K562 (cell line): ENCODE data around the gene DCP2. TPM values are rescaled to one million over a fixed set of nuclear protein-coding genes. Genes with fewer than 3 reads are reported as not detected.

Experiments
- ARID2 ChIP-seq: fragments of 450-650 bp; IDR thresholded peaks from 2 replicates; pipeline ENCODE4 v1.6.1; 2017; ENCODE audit warnings: antibody characterized with exemption, mild to moderate bottlenecking
- ASH1L ChIP-seq: fragments of 450-650 bp; IDR thresholded peaks from 2 replicates; pipeline ENCODE4 v1.6.1; 2018; ENCODE audit warnings: borderline replicate concordance, mild to moderate bottlenecking, low read depth; ENCODE audit not compliant: partially characterized antibody
- CAMTA2 ChIP-seq: fragments of 250-450 bp; sonication (Bioruptor Pico); conservative IDR thresholded peaks from 2 replicates; pipeline ENCODE4 v1.5.1; 2022
- CCNT2 ChIP-seq: IDR thresholded peaks from 2 replicates; pipeline ENCODE4 v1.6.1; 2011; ENCODE audit warnings: borderline replicate concordance, low read depth, mild to moderate bottlenecking, moderate library complexity, mixed read lengths, low read length; ENCODE audit not compliant: insufficient read length; ENCODE audit errors: extremely low read depth
- ETV1 ChIP-seq: fragments of 450-650 bp; conservative IDR thresholded peaks from 2 replicates; pipeline ENCODE4 v1.6.1; 2016; ENCODE audit warnings: missing genetic modification characterization, control low read depth, low read depth, missing compliant biosample characterization
- HBP1 ChIP-seq: fragments of 450-650 bp; formaldehyde crosslinking; IDR thresholded peaks from 2 replicates; pipeline ENCODE4 v1.4.0; 2022; ENCODE audit warnings: missing genetic modification characterization
- HDAC1 ChIP-seq, 2 experiments: fragments of 450-650 bp; IDR thresholded peaks; 2 replicates each; pipeline ENCODE4 v1.6.1; 2016 to 2017; ENCODE audit warnings: inconsistent platforms in 1 of 2, mild to moderate bottlenecking in 1 of 2, moderate library complexity in 1 of 2
- HSF4 ChIP-seq: fragments of 250-450 bp; sonication (Bioruptor Pico); IDR thresholded peaks from 2 replicates; pipeline ENCODE4 v2.1.2; 2022; ENCODE audit warnings: mild to moderate bottlenecking, moderate library complexity, borderline replicate concordance
- MIER1 ChIP-seq: fragments of 450-650 bp; IDR thresholded peaks from 2 replicates; pipeline ENCODE4 v1.6.1; 2016; ENCODE audit warnings: antibody characterized with exemption, mild to moderate bottlenecking, low read depth
- NCOA1 ChIP-seq: fragments of 450-650 bp; IDR thresholded peaks from 2 replicates; pipeline ENCODE4 v1.6.1; 2016; ENCODE audit warnings: low read depth
- NEUROD1 ChIP-seq: fragments of 150-350 bp; IDR thresholded peaks from 2 replicates; pipeline ENCODE4 v1.6.1; 2014; ENCODE audit warnings: borderline replicate concordance, low read length, low read depth; ENCODE audit not compliant: partially characterized antibody
- NR2C2 ChIP-seq, 2 experiments: fragments of 200-800 bp in 1 of 2; sonication (Bioruptor generic) in 1 of 2; sonication (generic) in 1 of 2; formaldehyde crosslinking in 1 of 2; IDR thresholded peaks; 2 replicates each; pipeline versions ENCODE4 v1.6.1 to v1.8.0; 2016 to 2022; ENCODE audit warnings: mild to moderate bottlenecking in 1 of 2, missing compliant biosample characterization in 1 of 2, missing genetic modification characterization in 1 of 2, missing genetic modification reagents in 1 of 2
- PML ChIP-seq: IDR thresholded peaks from 2 replicates; pipeline ENCODE4 v1.6.1; 2012; ENCODE audit warnings: low read length, inconsistent platforms
- POLR2AphosphoS2 ChIP-seq: IDR thresholded peaks from 2 replicates; pipeline ENCODE4 v1.6.1; 2012; ENCODE audit warnings: low read length, improper control_type of control experiment
- RBM25 ChIP-seq: fragments of 200-400 bp; formaldehyde crosslinking; IDR thresholded peaks from 2 replicates; pipeline ENCODE4 v1.6.1; 2018; ENCODE audit warnings: low read length, low read depth, moderate library complexity; ENCODE audit not compliant: severe bottlenecking
- SPI1 ChIP-seq: IDR thresholded peaks from 2 replicates; pipeline ENCODE4 v1.6.1; 2011; ENCODE audit warnings: low read depth, low read length, control low read depth, borderline replicate concordance
- TOE1 ChIP-seq, 2 experiments: fragments of 450-650 bp in 1 of 2; sonication (generic) in 1 of 2; formaldehyde crosslinking in 1 of 2; IDR thresholded peaks; 2 replicates each; pipeline versions ENCODE4 v1.7.1 to v1.8.0; 2016 to 2022; ENCODE audit warnings: borderline replicate concordance in 2 of 2, mild to moderate bottlenecking in 2 of 2, antibody characterized with exemption in 1 of 2, inconsistent platforms in 1 of 2, low read depth in 1 of 2, missing genetic modification reagents in 1 of 2, moderate library complexity in 1 of 2
- ZNF395 ChIP-seq: fragments of 200-800 bp; sonication (Bioruptor generic); IDR thresholded peaks from 2 replicates; pipeline ENCODE4 v1.6.1; 2017; ENCODE audit warnings: missing genetic modification characterization, missing compliant biosample characterization
- ZNF696 ChIP-seq: fragments of 250-450 bp; sonication (Bioruptor Pico); conservative IDR thresholded peaks from 2 replicates; pipeline ENCODE4 v1.4.0; 2020; ENCODE audit warnings: mild to moderate bottlenecking, moderate library complexity
- polyA plus RNA-seq, 8 experiments: library from polyadenylated mRNA; depleted of rRNA in 4 of 8; stranded (reverse) in 5 of 8; unstranded in 3 of 8; fragments of >200 nt; fragmentation: Nextera tagmentation in 2 of 8; fragmentation: Illumina TruSeq in 1 of 8; extraction: Ambion mirVana in 2 of 8; extraction: Trizol in 1 of 8; gene quantifications; 2 replicates each; pipeline versions ENCODE4 v1.2.1 to v1.2.3, GENCODE V29; 2011 to 2014; ENCODE audit warnings: inconsistent platforms in 1 of 8, missing spikeins in 1 of 8
- total RNA-seq, 7 experiments: library from RNA; depleted of rRNA in 6 of 7; stranded (reverse); fragments of >200 nt in 6 of 7; fragmentation: Illumina TruSeq in 2 of 7; extraction: Trizol in 2 of 7; gene quantifications; 2 replicates each; pipeline versions ENCODE4 v1.2.1 to v1.2.3, GENCODE V29; 2011 to 2021; ENCODE audit warnings: low replicate concordance in 1 of 7

Gene DCP2
- total and polyA plus RNA-seq, 9 of the 15 experiments (the other 6 are each of a cell fraction or from before 2014, with no cell fraction given) = 25.9 to 109 (median 46.7) TPM

- TF ChIP-seq HBP1 (CRISPR knock-in tag) (no peak), NCOA1 (peak; percentile 41; the same call in 1 of the 2 replicates), POLR2AphosphoS2 (0 out of 2 replicates have a peak, but pooled peaks have one; percentile 43), MIER1 (no peak), CAMTA2 (CRISPR knock-in tag) (no peak), SPI1 (peak; percentile 79), ZNF395 (CRISPR knock-in tag) (no peak), ZNF696 (CRISPR knock-in tag) (no peak), NR2C2 (CRISPR knock-in tag; IDR thresholded peaks at IDR 0.05) (no peak), NR2C2 (tag; IDR thresholded peaks at IDR 0.05) (peak; percentile 65), PML (peak; percentile 73; the same call in 1 of the 2 replicates), CCNT2 (peak; percentile 74), HDAC1 (IDR thresholded peaks at IDR 0.05) (peak in 1 of 2 experiments; percentile 78; a peak in 2 of 4 replicates), NEUROD1 (peak; percentile 51), TOE1 (IDR thresholded peaks at IDR 0.05; ENCODE audit: borderline replicate concordance) (peak; percentile 68), TOE1 (CRISPR knock-in tag; IDR thresholded peaks at IDR 0.05; ENCODE audit: borderline replicate concordance, low read depth) (no peak), HSF4 (no peak), ARID2 (no peak), ETV1 (tag) (peak; percentile 54; the same call in 1 of the 2 replicates), ASH1L (peak; percentile 95), RBM25 (peak; percentile 66)
These were observed at the start of gene DCP2 (continued) for GRCh38 chr5:112976432-112977309.
